ENCODE measurements around the gene GTF2E1. TPM values are rescaled to one million over a fixed set of nuclear protein-coding genes. Genes with fewer than 3 reads are reported as not detected.

The GTF2E1 gene
- total and polyA plus RNA-seq, 9 of the 15 experiments (the other 6 are each of a cell fraction or from before 2014, with no cell fraction given) = 12.9 to 23.5 (median 15.4) TPM

DNA sequence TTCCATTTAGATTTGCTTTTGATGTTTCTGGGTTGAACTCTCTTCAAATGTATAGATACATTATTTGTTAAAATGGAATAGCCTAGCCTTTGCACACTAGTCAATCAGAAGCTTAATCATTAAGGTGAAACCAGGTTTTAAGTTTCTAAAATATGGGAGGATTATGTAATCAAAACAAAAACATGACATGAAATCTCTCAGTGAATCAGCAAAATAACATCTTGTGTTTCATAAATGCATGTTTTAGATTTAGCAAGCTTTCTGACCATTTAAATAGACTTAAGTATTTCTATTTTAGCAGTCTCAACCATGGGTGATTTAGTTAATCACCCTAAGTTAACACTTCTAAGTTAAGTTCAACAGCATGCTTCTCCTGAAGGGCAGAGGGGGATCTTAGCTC lies 11.3 kb downstream of the GTF2E1 start:
- ATAC-seq = no peak
- CTCF ChIA-PET (ENCODE audit: low intra/inter-chr PET ratio) = no interaction called here
- Histone ChIP-seq H3K9me3 (replicated peaks; ENCODE audit: control insufficient read depth, insufficient read depth, low read depth, low read length) (no peaks in the 10 kb centered on the region), H2AFZ (ENCODE audit: low read depth, low read length) (no peak overlapping the region), H3K27me3 (ENCODE audit: control insufficient read depth in 2 of 2, insufficient read depth in 2 of 2, low read length in 2 of 2) (no peaks in the 10 kb centered on the region), H3K79me2 (ENCODE audit: control insufficient read depth, insufficient read depth, low read length) (peaks cover 37% of the 10 kb centered on the region), H3K4me2 (ENCODE audit: insufficient read depth, low read length) (no peak overlapping the region), H3K9ac (ENCODE audit: insufficient read depth in 1 of 2, low read depth in 2 of 2, low read length in 2 of 2) (no peak overlapping the region), H3K27ac (ENCODE audit: extremely low read depth, low read depth, low read length) (no peak overlapping the region), H3K9me1 (ENCODE audit: control insufficient read depth, insufficient read depth, low read length) (no peaks in the 10 kb centered on the region), H3K4me1 (replicated peaks in 1 of 2; ENCODE audit: control insufficient read depth in 2 of 2, insufficient read depth in 2 of 2, low read length in 2 of 2) (no peaks in the 10 kb centered on the region), H4K20me1 (replicated peaks; ENCODE audit: control insufficient read depth, insufficient read depth, low read length) (no peaks in the 10 kb centered on the region), H3K36me3 (ENCODE audit: control insufficient read depth, insufficient read depth, low read length) (peaks cover 24% of the 10 kb centered on the region; the same call in 2 of the 3 replicates), H3K4me3 (no peak overlapping the region)
- no peak for FAIRE-seq
- DNase-seq (ENCODE audit: extremely low read depth in 1 of 4, low spot score in 3 of 4) = no peak
- intact Hi-C loops (cut with micrococcal nuclease) (no loop called here), in situ Hi-C loops (cut with MboI) (no loop called here)
- no peak for TF ChIP-seq BCOR (IDR thresholded peaks at IDR 0.05)
- TF ChIP-seq, protein P1, sequence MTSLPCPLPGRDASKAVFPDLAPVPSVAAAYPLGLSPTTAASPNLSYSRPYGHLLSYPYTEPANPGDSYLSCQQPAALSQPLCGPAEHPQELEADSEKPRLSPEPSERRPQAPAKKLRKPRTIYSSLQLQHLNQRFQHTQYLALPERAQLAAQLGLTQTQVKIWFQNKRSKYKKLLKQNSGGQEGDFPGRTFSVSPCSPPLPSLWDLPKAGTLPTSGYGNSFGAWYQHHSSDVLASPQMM (CRISPR knock-in tag; IDR thresholded peaks at IDR 0.05) = no peak
- no peak for TF ChIP-seq GATAD2A (IDR thresholded peaks at IDR 0.05)
- POLR2A ChIA-PET = interaction anchor here (0.9 kb wide), 1 partner anchor 11 kb away, joined by 4 read pairs; the partner anchor contains the start of genes GTF2E1 and RABL3
- no TSS peak for BruUV-seq (replicated peaks)

GRCh38 chr3:120756061-120756460 lies 13.5 kb downstream of the GTF2E1 start:
- ATAC-seq = no peak
- TF ChIP-seq PHTF2 (CRISPR knock-in tag; IDR thresholded peaks at IDR 0.05) (no peak), ZNF124 (CRISPR knock-in tag; IDR thresholded peaks at IDR 0.05) (no peak), SIN3A (IDR thresholded peaks at IDR 0.05; ENCODE audit: borderline replicate concordance in 2 of 2, control insufficient read depth in 1 of 2, low read depth in 2 of 2, low read length in 2 of 2) (no peak), TAF1 (IDR thresholded peaks at IDR 0.05; ENCODE audit: control insufficient read depth, extremely low read depth, insufficient read depth, low read length, severe bottlenecking) (no peak), HDAC6 (IDR thresholded peaks at IDR 0.05; ENCODE audit: low read depth, low read length) (no peak), RFX7 (CRISPR knock-in tag; IDR thresholded peaks at IDR 0.05) (no peak), SIN3B (IDR thresholded peaks at IDR 0.05; ENCODE audit: low read depth) (no peak), PHF21A (IDR thresholded peaks at IDR 0.05; ENCODE audit: borderline replicate concordance, low read depth) (no peak), ESRRB (CRISPR knock-in tag; IDR thresholded peaks at IDR 0.05; ENCODE audit: borderline replicate concordance) (no peak)
- TF ChIP-seq, protein P2, sequence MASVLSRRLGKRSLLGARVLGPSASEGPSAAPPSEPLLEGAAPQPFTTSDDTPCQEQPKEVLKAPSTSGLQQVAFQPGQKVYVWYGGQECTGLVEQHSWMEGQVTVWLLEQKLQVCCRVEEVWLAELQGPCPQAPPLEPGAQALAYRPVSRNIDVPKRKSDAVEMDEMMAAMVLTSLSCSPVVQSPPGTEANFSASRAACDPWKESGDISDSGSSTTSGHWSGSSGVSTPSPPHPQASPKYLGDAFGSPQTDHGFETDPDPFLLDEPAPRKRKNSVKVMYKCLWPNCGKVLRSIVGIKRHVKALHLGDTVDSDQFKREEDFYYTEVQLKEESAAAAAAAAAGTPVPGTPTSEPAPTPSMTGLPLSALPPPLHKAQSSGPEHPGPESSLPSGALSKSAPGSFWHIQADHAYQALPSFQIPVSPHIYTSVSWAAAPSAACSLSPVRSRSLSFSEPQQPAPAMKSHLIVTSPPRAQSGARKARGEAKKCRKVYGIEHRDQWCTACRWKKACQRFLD (CRISPR knock-in tag; IDR thresholded peaks at IDR 0.05) = no peak
- in situ Hi-C loops (cut with MboI) (no loop called here), intact Hi-C loops (cut with micrococcal nuclease) (no loop called here)
- Histone ChIP-seq H3K36me3 (ENCODE audit: control insufficient read depth, insufficient read depth, low read length) (peaks cover 18% of the 10 kb centered on the region; the same call in 2 of the 3 replicates), H3K4me2 (ENCODE audit: insufficient read depth, low read length) (no peak overlapping the region), H3K9me3 (replicated peaks; ENCODE audit: control insufficient read depth, insufficient read depth, low read depth, low read length) (no peaks in the 10 kb centered on the region), H3K9me1 (ENCODE audit: control insufficient read depth, insufficient read depth, low read length) (no peaks in the 10 kb centered on the region), H3K27me3 (ENCODE audit: control insufficient read depth in 2 of 2, insufficient read depth in 2 of 2, low read length in 2 of 2) (no peaks in the 10 kb centered on the region), H3K9ac (ENCODE audit: insufficient read depth in 1 of 2, low read depth in 2 of 2, low read length in 2 of 2) (no peak overlapping the region), H2AFZ (ENCODE audit: low read depth, low read length) (no peak overlapping the region), H4K20me1 (replicated peaks; ENCODE audit: control insufficient read depth, insufficient read depth, low read length) (no peaks in the 10 kb centered on the region), H3K79me2 (ENCODE audit: control insufficient read depth, insufficient read depth, low read length) (peaks cover 25% of the 10 kb centered on the region), H3K4me1 (replicated peaks in 1 of 2; ENCODE audit: control insufficient read depth in 2 of 2, insufficient read depth in 2 of 2, low read length in 2 of 2) (no peaks in the 10 kb centered on the region), H3K27ac (ENCODE audit: extremely low read depth, low read depth, low read length) (no peak overlapping the region), H3K4me3 (no peak overlapping the region)
- CTCF ChIA-PET (ENCODE audit: low intra/inter-chr PET ratio) = no interaction called here
- WGBS (ENCODE audit: insufficient coverage, low coverage, missing lambda C conversion rate) = 88% methylated on average over 2 of the region's 2 CpGs
- POLR2A ChIA-PET = no interaction called here
- no TSS peak for BruUV-seq (replicated peaks)
- no peak for DNase-seq (ENCODE audit: extremely low read depth in 1 of 4, low spot score in 3 of 4)
- no peak for FAIRE-seq
